ENCODE measurements around the gene CCS.
"Not testable (repeated sequence)": the region's sequence is repeated elsewhere in the genome, so short reads cannot be mapped to it uniquely, and the experiment has no call there.

Gene CCS

DNA sequence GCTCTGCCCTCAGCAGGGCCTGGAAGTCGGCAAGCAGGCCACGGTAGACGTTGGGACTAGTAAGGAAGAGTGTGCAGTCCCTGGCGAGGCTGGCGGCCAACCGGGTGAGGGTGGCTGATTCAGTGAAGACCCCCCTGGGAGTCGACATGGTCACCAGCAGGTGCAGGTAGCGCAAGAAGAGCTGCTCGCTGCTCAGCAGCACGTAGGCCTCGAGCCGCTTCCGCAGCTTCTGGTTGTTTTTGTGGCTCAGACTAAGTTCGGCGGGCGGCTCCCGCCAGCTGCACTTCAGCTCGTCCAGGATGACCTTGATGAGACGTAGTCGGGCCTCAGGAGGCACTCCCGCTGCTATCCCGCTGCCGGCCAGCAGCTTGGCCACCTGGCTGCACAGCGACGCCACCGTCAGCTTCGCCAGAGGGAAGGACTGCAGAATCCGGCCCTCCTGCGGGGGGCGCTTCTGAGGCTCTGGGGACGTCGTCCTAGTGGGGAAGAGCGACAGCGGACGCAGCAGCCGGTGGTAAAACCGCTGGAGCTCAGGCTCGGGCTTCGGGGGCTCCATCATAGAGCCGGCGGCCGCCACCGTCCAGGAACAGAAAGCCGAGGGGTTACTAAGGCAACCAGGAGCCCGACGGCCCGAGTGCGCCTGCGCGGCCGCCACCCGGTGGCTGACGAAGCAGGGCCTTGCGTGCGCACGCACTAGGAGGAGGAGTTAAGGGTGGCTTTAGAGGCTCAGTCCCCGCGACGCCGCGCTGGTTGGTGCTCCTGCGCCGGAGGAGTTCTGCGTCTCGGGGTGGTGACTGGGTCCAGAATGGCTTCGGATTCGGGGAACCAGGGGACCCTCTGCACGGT is at the start of gene CCS, which contains the start of gene CCDC87:
Gene CCS (plus strand): TSS at position 729 of the 846 bp plus-strand sequence. CDS start 77 bp downstream, at position 806.
Gene CCDC87 (minus strand): TSS at position 607 of the 846 bp plus-strand sequence. CDS start 48 bp downstream, at position 559.
- DNase-seq: peak; percentile 95

GRCh38 chr11:66543263-66544107 is 49.5 kb upstream of the CCS start:
- peak; percentile 26 for DNase-seq

GRCh38 chr11:66544952-66545351 is 48.0 kb upstream of the CCS start:
- DNase-seq: not testable (repeated sequence)

DNA sequence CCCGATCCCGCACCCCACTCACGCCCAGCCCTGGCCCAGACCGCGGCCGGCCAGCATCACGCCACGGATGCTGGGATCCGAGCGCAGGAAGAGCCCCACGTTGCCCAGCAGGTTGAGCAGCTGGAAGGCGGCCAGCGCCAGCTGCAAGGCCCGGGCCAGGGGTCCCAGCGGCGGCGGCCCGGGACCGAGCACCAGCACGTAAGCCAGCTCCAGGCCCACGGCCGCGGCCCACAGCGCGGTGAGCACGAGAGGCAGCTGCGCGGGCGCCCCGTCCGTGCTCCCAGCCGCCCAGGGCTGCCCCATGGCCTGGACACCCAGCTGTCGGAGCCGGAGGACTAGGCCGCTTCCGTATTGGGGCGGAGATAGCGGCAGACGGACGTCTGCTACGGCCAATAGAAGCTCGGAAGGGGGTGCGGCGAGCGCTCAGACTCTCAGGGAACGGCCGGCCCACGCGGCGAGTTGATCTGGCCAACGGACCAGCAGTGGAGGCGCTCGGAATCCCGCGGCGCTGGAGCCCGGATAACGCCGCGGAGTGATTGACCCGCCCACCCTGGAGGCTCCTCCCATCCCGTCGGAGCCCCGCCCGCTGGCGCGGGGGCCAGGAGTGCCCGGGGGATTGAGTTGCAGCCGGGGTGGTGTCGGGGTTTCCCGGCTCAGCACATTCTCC is 47.2 kb upstream of the CCS start, which contains the start of gene ZDHHC24:
Gene ZDHHC24 (minus strand): TSS at position 348 of the 667 bp plus-strand sequence. CDS start 45 bp downstream, at position 303.
- DNase-seq: peak; percentile 98

GRCh38 chr11:66546368-66546965 is 46.5 kb upstream of the CCS start, which contains the start of gene ACTN3:
TSS of gene ACTN3 (plus strand) at chr11:66546903. CDS start at chr11:66546938, 35 bp downstream.
- peak; percentile 20 for DNase-seq

GRCh38 chr11:66546966-66547661 is 45.9 kb upstream of the CCS start:
- no peak for DNase-seq

DNA sequence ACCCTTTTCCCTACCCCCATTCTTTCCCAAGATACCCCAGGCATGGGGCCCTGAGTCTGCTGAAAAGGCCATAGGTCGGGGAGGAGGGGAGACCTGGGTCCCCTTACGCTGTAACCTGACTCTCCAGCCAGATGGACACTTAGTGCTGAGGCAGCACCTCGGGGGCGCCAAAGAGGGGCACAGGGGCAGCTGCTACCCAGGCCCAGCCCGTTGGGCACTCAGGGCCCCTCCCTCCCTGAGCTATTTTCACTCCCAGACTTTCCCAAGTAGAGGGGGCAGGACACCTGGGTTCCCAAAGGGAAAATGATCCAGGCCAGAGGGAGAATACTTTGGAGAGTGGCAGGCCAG is 45.3 kb upstream of the CCS start:
- no peak for DNase-seq

DNA sequence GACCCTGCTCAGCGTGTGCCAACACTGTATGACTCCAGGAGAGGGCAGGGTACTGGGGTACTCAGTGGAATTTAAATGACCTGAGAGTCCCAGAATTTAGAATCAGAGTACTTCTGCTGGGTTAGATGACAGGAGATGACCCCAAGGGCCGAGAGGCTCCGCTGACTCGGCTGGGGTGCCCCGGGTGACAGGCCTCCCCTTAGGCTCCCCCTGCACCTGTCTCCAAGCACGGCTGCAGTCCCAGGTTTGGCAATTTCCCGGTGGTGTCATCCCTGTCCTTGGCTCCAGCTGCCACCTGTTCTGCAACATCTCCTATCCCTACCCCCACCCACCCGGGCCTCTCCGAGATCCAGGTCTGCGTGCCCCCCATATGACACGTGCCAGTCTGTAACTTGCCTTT is 44.9 kb upstream of the CCS start:
- no peak for DNase-seq

- no peak for DNase-seq
These were observed 44.0 kb upstream of the CCS start for GRCh38 chr11:66548774-66549630.

GRCh38 chr11:66549696-66550095 is 43.3 kb upstream of the CCS start:
- no peak for DNase-seq

- no peak for DNase-seq
These were observed 42.1 kb upstream of the CCS start for GRCh38 chr11:66550887-66551286.

DNA sequence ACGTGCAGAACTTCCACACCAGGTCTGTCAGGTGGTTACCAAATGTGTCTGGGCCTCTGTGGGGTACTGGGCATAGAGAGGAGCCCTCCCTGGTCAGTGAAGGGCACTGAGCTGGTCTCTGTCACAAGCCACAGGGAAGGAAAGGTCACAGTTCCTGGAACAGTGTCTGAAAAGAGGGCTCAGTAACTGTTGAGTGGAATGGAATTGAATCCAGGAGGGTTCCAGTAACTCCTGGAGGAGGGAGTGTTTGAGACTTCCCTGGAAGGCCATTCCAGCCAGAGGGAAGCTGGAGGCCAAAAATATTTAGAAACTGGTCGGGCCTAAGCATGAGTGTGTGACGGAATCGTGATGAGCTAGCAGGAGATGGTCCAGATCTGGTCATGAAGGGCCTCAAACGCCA is 38.4 kb upstream of the CCS start:
- no peak for DNase-seq

DNA sequence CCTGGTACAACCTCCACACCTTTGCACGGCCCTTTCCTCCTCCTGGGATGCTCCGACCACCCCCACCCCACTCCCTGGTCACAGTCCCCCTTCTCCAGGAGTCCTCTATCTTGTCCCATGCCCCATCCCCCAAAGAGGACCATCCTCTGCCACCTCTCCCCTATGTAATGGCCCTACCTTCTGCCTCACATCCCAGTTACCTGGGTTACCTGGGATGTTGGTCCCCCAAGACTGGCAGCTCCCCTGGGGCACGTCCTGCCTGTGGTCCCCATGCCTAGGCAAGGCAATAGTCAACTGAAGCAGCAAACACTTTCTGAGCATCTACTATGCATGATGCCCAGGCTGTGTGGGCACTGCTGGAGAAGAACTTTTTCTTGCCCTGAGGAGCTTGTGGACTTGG is 37.6 kb upstream of the CCS start:
- no peak for DNase-seq

DNA sequence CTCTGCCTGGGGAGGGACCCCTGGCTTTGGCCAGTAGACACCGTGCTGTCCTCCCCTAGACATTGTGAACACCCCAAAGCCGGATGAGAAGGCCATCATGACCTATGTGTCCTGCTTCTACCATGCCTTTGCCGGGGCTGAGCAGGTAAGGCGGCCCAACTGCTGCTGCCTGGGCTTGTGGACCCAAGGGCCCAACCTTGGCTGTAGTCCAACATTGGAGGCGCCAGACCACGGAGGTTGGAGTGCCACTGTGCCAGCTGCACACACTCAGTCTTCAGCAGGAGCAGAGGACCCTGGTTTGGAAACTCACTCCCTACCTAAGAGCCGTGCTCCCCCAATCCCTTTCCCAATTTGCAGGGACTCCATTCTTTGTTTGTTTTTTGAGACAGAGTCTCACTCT is 36.9 kb upstream of the CCS start:
- no peak for DNase-seq

- DNase-seq: no peak
These were observed 35.2 kb upstream of the CCS start for GRCh38 chr11:66557733-66558326.

DNA sequence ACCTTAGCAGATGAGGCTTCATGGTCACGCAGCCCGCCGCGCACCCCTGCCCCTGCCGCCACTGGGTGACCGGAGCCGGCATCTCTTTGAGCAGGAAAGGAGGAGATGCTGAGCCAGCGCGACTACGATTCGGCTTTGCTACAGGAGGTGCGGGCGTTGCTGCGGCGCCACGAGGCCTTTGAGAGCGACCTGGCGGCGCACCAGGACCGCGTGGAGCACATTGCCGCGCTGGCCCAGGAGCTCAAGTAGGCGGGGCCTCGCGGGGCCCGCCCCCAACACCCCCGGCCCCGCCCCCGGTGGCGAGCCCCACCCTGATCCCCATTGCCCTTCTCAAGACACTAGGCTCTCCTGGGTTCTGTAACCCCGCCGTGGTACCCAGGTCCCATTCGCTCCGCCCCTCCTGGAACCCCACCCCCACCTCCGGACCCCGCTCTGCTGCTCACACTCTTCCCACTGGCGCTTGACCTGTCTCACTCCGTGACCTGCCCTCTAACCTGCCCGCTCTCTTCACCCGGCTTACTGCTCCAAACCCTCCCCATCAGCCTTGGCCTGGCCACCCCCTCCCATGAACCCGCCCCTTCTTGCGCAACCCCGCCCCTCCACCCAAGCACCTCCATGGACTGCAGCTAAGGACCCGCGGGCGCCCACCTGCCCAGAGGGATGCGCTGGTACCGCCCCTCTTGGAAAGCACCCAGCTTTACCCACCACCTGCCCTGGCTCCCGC is 33.7 kb upstream of the CCS start:
- DNase-seq: no peak

DNA sequence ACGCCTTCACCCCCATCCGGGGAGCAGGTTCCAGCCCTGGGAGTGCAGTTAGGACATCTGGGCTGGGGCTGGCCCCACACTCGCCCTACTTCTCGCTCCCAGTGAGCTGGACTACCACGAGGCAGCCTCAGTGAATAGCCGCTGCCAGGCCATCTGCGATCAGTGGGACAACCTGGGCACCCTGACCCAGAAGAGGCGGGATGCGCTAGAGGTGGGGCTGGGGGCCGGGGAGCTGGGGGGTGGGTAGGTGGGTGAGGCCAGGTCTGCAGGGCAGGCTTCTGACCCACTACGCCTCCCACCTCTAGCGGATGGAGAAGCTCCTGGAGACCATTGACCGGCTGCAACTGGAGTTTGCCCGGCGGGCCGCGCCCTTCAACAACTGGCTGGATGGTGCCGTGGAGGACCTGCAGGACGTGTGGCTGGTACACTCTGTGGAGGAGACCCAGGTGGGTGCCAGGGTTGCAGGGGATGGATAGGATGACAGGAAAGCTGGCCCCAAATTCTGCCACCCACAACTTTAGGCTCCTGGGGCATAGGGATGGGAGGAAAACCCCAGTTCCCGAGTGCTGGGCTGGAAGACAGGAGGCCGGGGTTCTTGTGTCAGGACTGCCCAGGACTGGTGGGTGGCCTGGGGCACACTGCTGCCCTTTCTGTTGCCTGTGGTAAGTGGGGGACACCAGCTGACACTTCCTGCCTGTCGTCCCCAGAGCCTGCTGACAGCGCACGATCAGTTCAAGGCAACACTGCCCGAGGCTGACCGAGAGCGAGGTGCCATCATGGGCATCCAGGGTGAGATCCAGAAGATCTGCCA is 32.9 kb upstream of the CCS start:
- no peak for DNase-seq

- DNase-seq: no peak
These were observed 31.6 kb upstream of the CCS start for GRCh38 chr11:66561178-66561974.

Data from EL (cell line).